Loucy (cell line): ENCODE results near the gene UBE4B.

Experiments
- H2AFZ ChIP-seq: fragments of 200-600 bp; sonication (generic); 2 replicates; pipeline ENCODE4 v1.6.0; 2016; ENCODE audit warnings: antibody characterized with exemption, mild to moderate bottlenecking, low read length, moderate library complexity
- H3F3A ChIP-seq: fragments of 200-600 bp; 2 replicates; pipeline ENCODE4 v1.6.0; 2016; ENCODE audit warnings: antibody characterized with exemption, low read depth, mild to moderate bottlenecking
- H3K27me3 ChIP-seq: fragments of 200-600 bp; sonication (generic); 2 replicates; pipeline ENCODE4 v1.6.1; 2014; ENCODE audit warnings: low read length, mild to moderate bottlenecking; ENCODE audit not compliant: insufficient read depth, poor library complexity, severe bottlenecking
- H3K36me3 ChIP-seq: fragments of 200-600 bp; sonication (generic); 2 replicates; pipeline ENCODE4 v1.6.1; 2016; ENCODE audit warnings: low read length; ENCODE audit not compliant: insufficient read depth
- H3K4me1 ChIP-seq: fragments of 200-600 bp; sonication (generic); 2 replicates; pipeline ENCODE4 v1.5.1; 2014; ENCODE audit warnings: low read length, mild to moderate bottlenecking; ENCODE audit not compliant: insufficient read depth, poor library complexity, severe bottlenecking
- H3K4me2 ChIP-seq: fragments of 200-600 bp; sonication (generic); 2 replicates; pipeline ENCODE4 v1.6.0; 2014; ENCODE audit warnings: antibody characterized with exemption, low read length, low read depth, mild to moderate bottlenecking; ENCODE audit not compliant: poor library complexity, severe bottlenecking
- H3K4me3 ChIP-seq: fragments of 200-600 bp; sonication (generic); 2 replicates; pipeline ENCODE4 v1.5.1; 2014; ENCODE audit warnings: low read length, mild to moderate bottlenecking, mixed read lengths; ENCODE audit not compliant: poor library complexity, severe bottlenecking
- H3K79me2 ChIP-seq: fragments of 200-600 bp; sonication (generic); 2 replicates; pipeline ENCODE4 v1.6.1; 2014; ENCODE audit warnings: low read length; ENCODE audit not compliant: insufficient read depth
- H3K9ac ChIP-seq: fragments of 200-600 bp; sonication (generic); 2 replicates; pipeline ENCODE4 v1.6.0; 2014; ENCODE audit warnings: mild to moderate bottlenecking, low read depth, low read length, moderate library complexity; ENCODE audit not compliant: poor library complexity, severe bottlenecking
- H3K9me2 ChIP-seq: fragments of 200-600 bp; sonication (generic); replicated peaks from 2 replicates; pipeline ENCODE4 v1.6.1; 2016; ENCODE audit warnings: low read depth, low read length, mixed read lengths
- H3K9me3 ChIP-seq: fragments of 200-600 bp; sonication (generic); 2 replicates; pipeline ENCODE4 v1.6.1; 2014; ENCODE audit warnings: mild to moderate bottlenecking, antibody characterized with exemption, low read length, low read depth; ENCODE audit not compliant: insufficient read depth
- H4K20me1 ChIP-seq: fragments of 200-600 bp; sonication (generic); 2 replicates; pipeline ENCODE4 v1.6.0; 2014; ENCODE audit warnings: antibody characterized with exemption, low read length, mild to moderate bottlenecking; ENCODE audit not compliant: insufficient read depth, poor library complexity, severe bottlenecking
- EZH2phosphoT487 ChIP-seq: fragments of 200-600 bp; IDR thresholded peaks from 2 replicates; pipeline ENCODE4 v1.6.1; 2018; ENCODE audit warnings: antibody characterized with exemption, mild to moderate bottlenecking, moderate library complexity, borderline replicate concordance
- TF ChIP-seq, protein P1 (sequence below): fragments of 200-600 bp; sonication (generic); conservative IDR thresholded peaks from 2 replicates; pipeline ENCODE4 v1.5.1; 2014; ENCODE audit warnings: mild to moderate bottlenecking, antibody characterized with exemption, low read length

Gene UBE4B

DNA sequence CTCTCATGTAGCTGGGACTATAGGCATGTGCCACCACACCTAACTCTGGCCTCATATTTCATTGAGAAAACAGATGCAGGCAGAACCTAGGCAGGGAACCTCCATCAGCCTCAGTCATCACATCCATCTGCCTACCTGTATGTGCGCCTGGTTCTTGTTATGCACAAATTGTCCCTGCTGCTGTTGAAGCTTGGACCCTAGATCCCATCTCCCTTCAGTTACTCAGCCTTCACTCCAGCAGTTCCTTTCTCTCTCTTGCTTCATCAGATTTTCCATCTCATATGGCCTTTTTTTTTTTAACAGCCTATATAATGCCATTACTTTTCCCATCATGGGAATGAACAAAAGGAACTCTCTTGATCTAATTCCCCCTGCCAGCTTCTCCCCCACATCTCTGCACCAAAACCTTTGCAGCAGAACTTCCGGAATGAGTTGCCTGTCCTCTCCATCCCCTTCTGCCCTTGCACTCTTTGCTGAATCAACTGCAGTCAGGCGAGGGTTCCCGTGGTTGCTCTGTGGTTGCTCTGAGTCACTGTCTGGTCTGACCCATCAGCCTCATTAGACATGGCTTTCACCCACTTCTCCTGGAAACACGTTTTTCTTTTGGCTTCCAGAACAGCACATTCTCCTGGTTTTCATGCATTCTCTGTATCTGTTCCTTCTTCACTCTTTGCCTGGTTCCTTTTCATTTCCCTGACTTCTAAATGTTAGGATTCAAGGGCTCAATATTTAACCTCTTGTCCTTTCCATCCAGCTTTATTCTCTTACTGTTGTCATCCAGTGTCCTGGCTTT, 41.5 kb downstream of the UBE4B start:
- Histone ChIP-seq H3K27me3 (no peaks in the 10 kb centered on the region), H3K4me1 (peaks cover 29% of the 10 kb centered on the region), H3K79me2 (peaks cover 7% of the 10 kb centered on the region; the same call in 1 of the 2 replicates), H3K9ac (peak overlapping the region; percentile 15), H3K4me3 (no peak overlapping the region), H3F3A (no peaks in the 10 kb centered on the region; the same call in 1 of the 2 replicates), H3K36me3 (0 out of 2 replicates have a peak, but pooled peaks cover 4% of the 10 kb centered on the region), H3K9me2 (no peaks in the 10 kb centered on the region), H4K20me1 (no peaks in the 10 kb centered on the region), H3K9me3 (no peaks in the 10 kb centered on the region), H3K4me2 (peak overlapping the region; percentile 60), H2AFZ (no peak overlapping the region)
- TF ChIP-seq, protein P1, sequence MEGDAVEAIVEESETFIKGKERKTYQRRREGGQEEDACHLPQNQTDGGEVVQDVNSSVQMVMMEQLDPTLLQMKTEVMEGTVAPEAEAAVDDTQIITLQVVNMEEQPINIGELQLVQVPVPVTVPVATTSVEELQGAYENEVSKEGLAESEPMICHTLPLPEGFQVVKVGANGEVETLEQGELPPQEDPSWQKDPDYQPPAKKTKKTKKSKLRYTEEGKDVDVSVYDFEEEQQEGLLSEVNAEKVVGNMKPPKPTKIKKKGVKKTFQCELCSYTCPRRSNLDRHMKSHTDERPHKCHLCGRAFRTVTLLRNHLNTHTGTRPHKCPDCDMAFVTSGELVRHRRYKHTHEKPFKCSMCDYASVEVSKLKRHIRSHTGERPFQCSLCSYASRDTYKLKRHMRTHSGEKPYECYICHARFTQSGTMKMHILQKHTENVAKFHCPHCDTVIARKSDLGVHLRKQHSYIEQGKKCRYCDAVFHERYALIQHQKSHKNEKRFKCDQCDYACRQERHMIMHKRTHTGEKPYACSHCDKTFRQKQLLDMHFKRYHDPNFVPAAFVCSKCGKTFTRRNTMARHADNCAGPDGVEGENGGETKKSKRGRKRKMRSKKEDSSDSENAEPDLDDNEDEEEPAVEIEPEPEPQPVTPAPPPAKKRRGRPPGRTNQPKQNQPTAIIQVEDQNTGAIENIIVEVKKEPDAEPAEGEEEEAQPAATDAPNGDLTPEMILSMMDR: no peak
- no peak for TF ChIP-seq EZH2phosphoT487

DNA sequence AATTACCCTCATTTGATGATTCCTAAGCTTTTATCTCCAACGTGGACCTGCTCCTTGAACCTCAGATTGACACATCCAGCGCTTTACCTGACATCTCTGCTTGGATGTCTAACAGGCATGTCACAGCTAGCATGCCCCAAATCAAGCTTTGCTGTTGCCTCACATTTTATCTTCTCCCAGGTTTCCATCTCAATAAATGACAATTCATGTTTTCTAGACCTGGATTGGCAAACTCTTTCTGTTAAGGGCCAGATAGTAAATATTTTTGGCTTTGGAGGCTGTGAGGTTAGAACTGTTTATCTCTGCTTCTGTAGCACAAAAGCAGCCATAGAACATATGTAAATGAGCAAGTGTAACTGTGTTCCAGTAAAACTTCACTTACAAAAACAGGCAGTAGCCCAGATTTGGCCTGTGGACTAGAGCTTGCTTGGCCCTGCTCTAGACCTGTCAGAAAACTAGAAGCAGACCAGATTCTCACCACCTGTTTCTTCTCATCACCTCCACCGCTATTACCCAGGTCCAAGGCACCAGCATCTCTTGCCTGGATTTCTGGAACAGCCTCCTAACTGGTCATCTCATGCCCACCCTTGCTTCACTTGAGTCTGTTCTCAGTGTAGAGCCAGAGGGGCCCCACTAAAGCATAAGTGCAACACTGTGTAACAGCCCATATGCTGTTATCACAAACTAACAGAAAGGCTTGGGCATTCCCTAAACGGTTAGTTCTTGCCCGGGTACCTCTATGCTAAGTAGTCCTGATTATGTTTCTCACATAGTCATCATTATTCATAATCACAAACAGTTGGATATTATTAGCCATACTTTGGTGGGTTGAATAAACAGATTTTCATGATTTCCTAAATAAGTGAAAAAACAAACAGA, 42.3 kb downstream of the UBE4B start:
- Histone ChIP-seq H4K20me1 (no peaks in the 10 kb centered on the region), H3K4me2 (peak overlapping the region; percentile 60), H3K27me3 (no peaks in the 10 kb centered on the region)

DNA sequence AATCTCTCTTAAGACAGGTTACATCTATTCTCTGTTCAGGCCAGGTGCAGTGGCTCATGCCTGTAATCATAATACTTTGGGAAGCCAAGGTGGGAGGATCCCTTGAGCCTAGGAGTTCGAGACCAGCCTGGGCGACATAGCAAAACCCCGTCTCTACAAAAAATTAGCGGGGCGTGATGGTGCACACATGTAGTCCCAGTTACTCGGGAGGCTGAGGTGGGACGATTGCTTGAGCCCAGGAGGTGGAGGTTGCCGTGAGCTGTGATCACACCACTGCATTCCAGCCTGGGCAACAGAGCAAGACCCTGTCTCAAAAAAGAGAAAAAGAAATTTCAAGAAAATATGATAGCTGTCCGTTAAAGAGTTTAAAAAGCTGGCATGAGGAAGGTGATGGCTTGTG, 43.0 kb downstream of the UBE4B start:
- no peak for TF ChIP-seq EZH2phosphoT487
- TF ChIP-seq, protein P1: no peak
- Histone ChIP-seq H4K20me1 (no peaks in the 10 kb centered on the region), H3K36me3 (peaks cover 8% of the 10 kb centered on the region; the same call in 1 of the 2 replicates), H3K4me3 (no peak overlapping the region), H3K79me2 (no peaks in the 10 kb centered on the region), H3K9me3 (no peaks in the 10 kb centered on the region), H3F3A (no peaks in the 10 kb centered on the region; the same call in 1 of the 2 replicates), H3K27me3 (no peaks in the 10 kb centered on the region), H2AFZ (no peak overlapping the region), H3K4me1 (peaks cover 29% of the 10 kb centered on the region), H3K9me2 (no peaks in the 10 kb centered on the region), H3K4me2 (no peak overlapping the region), H3K9ac (no peak overlapping the region)

More for the DNA sequence above, 42.3 kb downstream of the UBE4B start:
- no peak overlapping the region for H3K4me3 ChIP-seq
- TF ChIP-seq, protein P1: no peak
- TF ChIP-seq EZH2phosphoT487: no peak
- H3K4me1 ChIP-seq: peaks cover 29% of the 10 kb centered on the region
- H3K79me2 ChIP-seq: no peaks in the 10 kb centered on the region
- no peak overlapping the region for H2AFZ ChIP-seq
- no peaks in the 10 kb centered on the region for H3K9me3 ChIP-seq
- H3K9ac ChIP-seq: peak overlapping the region; percentile 15
- no peaks in the 10 kb centered on the region; the same call in 1 of the 2 replicates for H3F3A ChIP-seq
- no peaks in the 10 kb centered on the region for H3K9me2 ChIP-seq
- 0 out of 2 replicates have a peak, but pooled peaks cover 4% of the 10 kb centered on the region for H3K36me3 ChIP-seq
